Thoracic aorta (tissue), 2 donors: ENCODE data around the gene DIP2C. TPM values are rescaled to one million over a fixed set of nuclear protein-coding genes. Genes with fewer than 3 reads are reported as not detected.

ENCODE experiments used
- ATAC-seq: fragments of 150-250 bp; one replicate; pipeline ENCODE4 v1.8.0; 2017; ENCODE audit warnings: low read depth; ENCODE audit not compliant: insufficient number of reproducible peaks, low FRiP score
- DNase-seq: peaks from one replicate; pipeline ENCODE4 v3.0.0-alpha.2; 2020; ENCODE audit warnings: low spot score
- H3K27ac ChIP-seq, 2 donors: fragments of 200-600 bp; sonication (generic); 1 replicate in 1 of 2; 2 replicates in 1 of 2; pipeline ENCODE4 v1.5.1; 2016; ENCODE audit warnings: mild to moderate bottlenecking in 2 of 2, moderate library complexity in 2 of 2
- H3K27me3 ChIP-seq: fragments of 200-600 bp; sonication (generic); replicated peaks from 2 replicates; pipeline ENCODE4 v1.6.0; 2016; ENCODE audit warnings: mild to moderate bottlenecking; ENCODE audit not compliant: insufficient read depth
- H3K36me3 ChIP-seq: fragments of 200-600 bp; sonication (generic); one replicate; pipeline ENCODE4 v1.5.1; 2016
- H3K4me1 ChIP-seq, 2 donors: fragments of 200-600 bp; sonication (generic); 1 replicate in 1 of 2; 2 replicates in 1 of 2; pipeline versions ENCODE4 v1.5.1 to v1.6.0; 2016; ENCODE audit warnings: low read depth in 2 of 2, mild to moderate bottlenecking in 1 of 2; ENCODE audit not compliant: control insufficient read depth in 1 of 2
- H3K4me3 ChIP-seq: fragments of 200-600 bp; sonication (generic); 2 replicates; pipeline ENCODE4 v1.5.1; 2016; ENCODE audit warnings: mild to moderate bottlenecking
- H3K9me3 ChIP-seq: fragments of 200-600 bp; sonication (generic); 2 replicates; pipeline ENCODE4 v1.5.1; 2016
- CTCF ChIP-seq: fragments of 200-600 bp; sonication (generic); IDR thresholded peaks from one replicate; pipeline ENCODE4 v1.5.1; 2019; ENCODE audit warnings: antibody characterized with exemption
- total RNA-seq, 2 donors: library from RNA; depleted of rRNA; stranded (reverse); fragments of >200 nt; gene quantifications; one replicate each; pipeline versions ENCODE4 v1.1.0 to v1.2.3, GENCODE V29; 2016

The DIP2C gene
- total RNA-seq, 2 donors from 2014 or later: 36.8 to 44.0 TPM

GRCh38 chr10:293636-294035, 395.8 kb downstream of the DIP2C start:
- H3K9me3 ChIP-seq: no peaks in the 10 kb centered on the region
- no peak for TF ChIP-seq CTCF
- H3K4me3 ChIP-seq: no peak overlapping the region
- peaks cover 7 to 19% of the 10 kb centered on the region in 2 donors for H3K4me1 ChIP-seq
- no peak overlapping the region for H3K27ac ChIP-seq
- no peaks in the 10 kb centered on the region for H3K36me3 ChIP-seq
- ATAC-seq (no peak), DNase-seq (no peak)
- H3K27me3 ChIP-seq: no peaks in the 10 kb centered on the region

- Histone ChIP-seq H3K4me3 (no peak overlapping the region), H3K9me3 (no peaks in the 10 kb centered on the region), H3K4me1 (peaks cover 0 to 19% of the 10 kb centered on the region in 2 donors), H3K36me3 (peaks cover 4% of the 10 kb centered on the region), H3K27ac (peak overlapping the region in 1 of 2 donors; percentile 1), H3K27me3 (no peaks in the 10 kb centered on the region)
- ATAC-seq (no peak), DNase-seq (no peak)
- no peak for TF ChIP-seq CTCF
Observed at GRCh38 chr10:290026-290725, 399.3 kb downstream of the DIP2C start.

DNA sequence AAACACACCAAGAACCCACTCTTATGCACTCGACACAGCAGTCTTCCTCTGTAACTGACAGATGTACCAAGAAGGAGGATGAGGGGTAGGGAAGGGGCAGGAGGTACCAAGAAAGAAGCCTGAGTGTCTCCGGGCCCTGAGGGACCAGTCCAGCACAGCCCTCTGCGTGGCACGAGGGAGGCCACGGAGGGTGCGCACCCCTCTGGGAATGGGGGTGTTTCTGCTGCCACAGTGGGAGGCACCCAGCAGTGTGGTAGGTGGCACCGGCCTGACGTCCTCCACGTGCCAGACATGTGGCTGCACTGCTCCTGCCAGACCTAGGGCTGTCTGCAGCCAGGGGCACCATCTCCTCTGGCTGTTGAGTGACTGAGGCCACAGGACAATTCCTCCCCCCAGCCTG, 399.9 kb downstream of the DIP2C start:
- no peak for DNase-seq
- Histone ChIP-seq H3K27me3 (no peaks in the 10 kb centered on the region), H3K27ac (no peak overlapping the region), H3K36me3 (peaks cover 6% of the 10 kb centered on the region), H3K4me1 (peaks cover 0 to 19% of the 10 kb centered on the region in 2 donors), H3K9me3 (no peaks in the 10 kb centered on the region), H3K4me3 (no peak overlapping the region)
- ATAC-seq: no peak
- no peak for TF ChIP-seq CTCF

DNA sequence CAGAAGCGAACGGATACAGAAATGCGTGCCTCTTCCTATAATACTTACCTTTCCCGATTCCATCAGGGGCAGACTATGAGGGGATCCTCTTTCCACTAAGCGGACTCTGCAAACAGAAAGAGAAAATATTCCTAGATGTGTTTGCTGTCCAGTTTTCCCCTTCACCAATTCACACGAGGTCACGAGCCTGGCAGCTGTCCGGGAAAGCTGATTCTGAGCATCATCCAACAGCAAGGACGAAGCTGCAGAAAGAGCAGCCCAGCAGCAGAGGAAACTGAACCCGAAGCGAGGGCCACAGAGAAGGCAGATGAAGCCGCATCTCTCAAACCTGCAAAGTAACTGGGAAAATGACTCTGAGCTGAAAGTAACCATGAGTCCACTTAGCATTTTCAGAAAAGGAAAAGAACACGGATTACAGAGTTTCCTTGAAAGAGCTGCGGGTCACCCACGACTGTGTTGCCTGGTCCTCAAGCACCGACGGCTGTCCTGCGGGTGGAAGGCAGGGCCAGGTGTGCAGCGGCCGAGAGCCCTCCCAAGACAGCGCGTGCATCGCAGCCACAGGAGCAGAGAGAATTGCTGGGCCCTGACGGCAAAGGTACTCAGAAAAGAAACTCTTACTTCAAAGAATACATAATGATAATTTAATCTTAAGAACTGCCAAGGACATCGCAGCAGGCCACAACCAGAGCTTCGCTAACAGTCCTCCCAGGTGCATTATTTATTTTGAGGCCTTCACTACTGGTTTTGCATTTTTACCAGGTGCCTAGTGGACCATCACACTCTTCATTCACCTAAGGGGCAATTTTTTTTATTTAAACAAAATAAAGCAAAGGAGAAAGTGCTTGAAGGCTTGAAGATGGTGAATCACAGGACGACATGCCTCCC, 400.9 kb downstream of the DIP2C start:
- ATAC-seq: no peak
- H3K27me3 ChIP-seq: no peaks in the 10 kb centered on the region
- H3K4me3 ChIP-seq: no peak overlapping the region
- H3K9me3 ChIP-seq: no peaks in the 10 kb centered on the region
- H3K4me1 ChIP-seq: peaks cover 0 to 19% of the 10 kb centered on the region in 2 donors
- H3K36me3 ChIP-seq: peaks cover 6% of the 10 kb centered on the region
- TF ChIP-seq CTCF: no peak
- no peak overlapping the region for H3K27ac ChIP-seq
- DNase-seq: no peak

- Histone ChIP-seq H3K36me3 (peaks cover 10% of the 10 kb centered on the region), H3K4me1 (peaks cover 0 to 20% of the 10 kb centered on the region in 2 donors), H3K27me3 (no peaks in the 10 kb centered on the region), H3K27ac (no peak overlapping the region), H3K9me3 (no peaks in the 10 kb centered on the region), H3K4me3 (no peak overlapping the region)
- DNase-seq (no peak), ATAC-seq (no peak)
- peak; percentile 14 for TF ChIP-seq CTCF
Observed at GRCh38 chr10:287814-288213, 401.7 kb downstream of the DIP2C start.
